ENCODE data around the gene IMMP1L.

IMMP1L gene

GRCh38 chr11:31387379-31387778 lies 122.0 kb downstream of the IMMP1L start:
- DNase-seq (ENCODE audit: low read depth) = no peak

DNA sequence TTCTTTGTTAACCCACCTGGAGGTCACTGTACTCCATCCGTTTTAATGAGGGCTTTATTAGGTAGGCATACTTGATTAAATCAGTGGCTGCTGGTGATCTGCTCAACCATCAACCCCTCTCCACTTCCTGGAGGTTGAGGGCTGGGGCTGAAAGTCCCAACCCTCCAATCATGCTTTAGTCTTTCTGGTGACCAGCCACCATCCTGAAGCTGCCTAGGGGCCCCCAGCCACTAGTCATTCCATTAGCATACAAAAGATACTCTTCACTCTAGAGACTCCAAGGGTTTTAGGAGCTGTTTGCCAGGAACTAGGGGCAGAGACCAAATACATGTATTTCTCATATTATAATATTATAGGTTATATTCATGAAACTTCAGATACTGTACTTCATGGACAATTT lies 126.3 kb downstream of the IMMP1L start:
- DNase-seq (ENCODE audit: low read depth) = no peak
